ENCODE data around the gene RAMP1. TPM values are rescaled to one million over a fixed set of nuclear protein-coding genes. Genes with fewer than 3 reads are reported as not detected.

Gene RAMP1
- 2.0 to 2.1 TPM (median 2.0 TPM) in 3 replicates for total RNA-seq

DNA sequence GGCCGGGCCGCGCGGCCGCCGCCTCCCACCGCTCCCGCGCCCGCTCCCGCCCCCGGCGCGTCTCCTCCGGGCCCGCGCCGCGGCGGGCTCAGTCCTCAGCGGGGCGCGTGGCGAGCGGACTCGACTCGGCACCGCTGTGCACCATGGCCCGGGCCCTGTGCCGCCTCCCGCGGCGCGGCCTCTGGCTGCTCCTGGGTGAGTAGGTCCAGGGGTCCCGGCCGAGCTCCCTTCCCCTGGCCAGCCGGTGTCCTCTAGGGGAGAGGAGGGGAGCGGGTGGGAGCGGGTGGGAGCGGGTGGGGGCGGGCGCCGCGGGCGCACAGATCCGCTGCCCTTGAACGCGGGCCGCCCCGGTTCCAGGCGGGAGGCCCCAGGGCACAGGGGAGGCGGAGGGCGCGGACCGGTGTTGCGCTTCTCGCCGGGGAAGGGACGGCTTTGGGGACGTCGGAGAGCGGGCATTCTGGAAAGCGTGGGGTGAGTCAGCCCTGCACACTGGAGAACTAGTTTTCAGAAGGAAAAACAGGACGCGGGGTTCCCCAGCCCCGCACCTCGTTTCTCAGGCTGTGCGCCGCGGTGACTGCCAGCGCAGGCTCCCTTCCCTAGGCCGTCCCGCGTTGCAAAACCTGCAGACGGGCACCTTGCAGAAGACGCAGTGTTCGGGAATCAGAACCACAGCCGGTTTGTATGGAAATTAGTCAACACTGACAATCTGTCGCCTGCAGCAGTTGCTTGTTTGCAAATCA is at the start of gene RAMP1:
Gene RAMP1, plus strand, starts transcription at position 91 of the 740 bp plus-strand sequence. Its CDS starts 53 bp downstream, at position 144.
- no peak for DNase-seq (ENCODE audit: low spot score in 2 of 2, unreplicated experiment in 2 of 2)
- Mint-ChIP-seq H3K27me3 (ENCODE audit: low read depth) (peaks cover 72% of the 10 kb centered on the region), H3K36me3 (no peaks in the 10 kb centered on the region), H3K27ac (no peak within 1 kb of the TSS), H3K4me3 (peak within 1 kb of the TSS; percentile 71), H3K4me1 (peaks cover 27% of the 10 kb centered on the region), H3K9me3 (no peaks in the 10 kb centered on the region)
- TF ChIP-seq, protein P1, sequence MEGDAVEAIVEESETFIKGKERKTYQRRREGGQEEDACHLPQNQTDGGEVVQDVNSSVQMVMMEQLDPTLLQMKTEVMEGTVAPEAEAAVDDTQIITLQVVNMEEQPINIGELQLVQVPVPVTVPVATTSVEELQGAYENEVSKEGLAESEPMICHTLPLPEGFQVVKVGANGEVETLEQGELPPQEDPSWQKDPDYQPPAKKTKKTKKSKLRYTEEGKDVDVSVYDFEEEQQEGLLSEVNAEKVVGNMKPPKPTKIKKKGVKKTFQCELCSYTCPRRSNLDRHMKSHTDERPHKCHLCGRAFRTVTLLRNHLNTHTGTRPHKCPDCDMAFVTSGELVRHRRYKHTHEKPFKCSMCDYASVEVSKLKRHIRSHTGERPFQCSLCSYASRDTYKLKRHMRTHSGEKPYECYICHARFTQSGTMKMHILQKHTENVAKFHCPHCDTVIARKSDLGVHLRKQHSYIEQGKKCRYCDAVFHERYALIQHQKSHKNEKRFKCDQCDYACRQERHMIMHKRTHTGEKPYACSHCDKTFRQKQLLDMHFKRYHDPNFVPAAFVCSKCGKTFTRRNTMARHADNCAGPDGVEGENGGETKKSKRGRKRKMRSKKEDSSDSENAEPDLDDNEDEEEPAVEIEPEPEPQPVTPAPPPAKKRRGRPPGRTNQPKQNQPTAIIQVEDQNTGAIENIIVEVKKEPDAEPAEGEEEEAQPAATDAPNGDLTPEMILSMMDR (IDR thresholded peaks at IDR 0.05; ENCODE audit: unreplicated experiment) = no peak

- no peaks in the 10 kb centered on the region for H3K9me3 Mint-ChIP-seq
- TF ChIP-seq, protein P1 (IDR thresholded peaks at IDR 0.05; ENCODE audit: unreplicated experiment) = no peak
- DNase-seq (ENCODE audit: low spot score in 2 of 2, unreplicated experiment in 2 of 2) = no peak
- peaks cover 15% of the 10 kb centered on the region for H3K4me1 Mint-ChIP-seq
- no peaks in the 10 kb centered on the region for H3K36me3 Mint-ChIP-seq
- H3K27ac Mint-ChIP-seq = no peak overlapping the region
- H3K4me3 Mint-ChIP-seq = no peak overlapping the region
- peaks cover 38% of the 10 kb centered on the region for H3K27me3 Mint-ChIP-seq (ENCODE audit: low read depth)
These were observed 43.8 kb upstream of the RAMP1 start for GRCh38 chr2:237815637-237816036.

- Mint-ChIP-seq H3K4me3 (no peak overlapping the region), H3K9me3 (no peaks in the 10 kb centered on the region), H3K27me3 (ENCODE audit: low read depth) (peaks cover 30% of the 10 kb centered on the region), H3K36me3 (no peaks in the 10 kb centered on the region), H3K4me1 (peaks cover 15% of the 10 kb centered on the region), H3K27ac (no peak overlapping the region)
- no peak for DNase-seq (ENCODE audit: low spot score in 2 of 2, unreplicated experiment in 2 of 2)
- TF ChIP-seq, protein P1 (IDR thresholded peaks at IDR 0.05; ENCODE audit: unreplicated experiment) = no peak
These were observed 42.9 kb upstream of the RAMP1 start for GRCh38 chr2:237816531-237816930.

GRCh38 chr2:237818066-237818473 is 41.4 kb upstream of the RAMP1 start:
- no peaks in the 10 kb centered on the region for H3K36me3 Mint-ChIP-seq
- no peak for DNase-seq (ENCODE audit: low spot score in 2 of 2, unreplicated experiment in 2 of 2)
- TF ChIP-seq, protein P1 (IDR thresholded peaks at IDR 0.05; ENCODE audit: unreplicated experiment) = no peak
- H3K4me3 Mint-ChIP-seq = no peak overlapping the region
- peaks cover 15% of the 10 kb centered on the region for H3K27me3 Mint-ChIP-seq (ENCODE audit: low read depth)
- peaks cover 15% of the 10 kb centered on the region for H3K4me1 Mint-ChIP-seq
- no peaks in the 10 kb centered on the region for H3K9me3 Mint-ChIP-seq
- no peak overlapping the region for H3K27ac Mint-ChIP-seq

- H3K27ac Mint-ChIP-seq = no peak overlapping the region
These were observed 40.2 kb upstream of the RAMP1 start for GRCh38 chr2:237819231-237819630.

More at GRCh38 chr2:237819231-237819630, 40.2 kb upstream of the RAMP1 start:
- DNase-seq (ENCODE audit: low spot score in 2 of 2, unreplicated experiment in 2 of 2) = no peak
- H3K9me3 Mint-ChIP-seq = no peaks in the 10 kb centered on the region
- no peak overlapping the region for H3K4me3 Mint-ChIP-seq
- H3K36me3 Mint-ChIP-seq = no peaks in the 10 kb centered on the region
- peaks cover 8% of the 10 kb centered on the region for H3K27me3 Mint-ChIP-seq (ENCODE audit: low read depth)
- TF ChIP-seq, protein P1 (IDR thresholded peaks at IDR 0.05; ENCODE audit: unreplicated experiment) = no peak
- peaks cover 15% of the 10 kb centered on the region for H3K4me1 Mint-ChIP-seq
